DOHH2 (cell line): Measurements from ENCODE around the gene AGBL4.
"Not testable (repeated sequence)": the region's sequence is repeated elsewhere in the genome, so short reads cannot be mapped to it uniquely, and the experiment has no call there.

ENCODE experiments used
- H3F3A ChIP-seq: fragments of 200-600 bp; sonication (generic), shearing (Covaris generic); 2 replicates; pipeline ENCODE4 v1.6.0; 2016; ENCODE audit warnings: antibody characterized with exemption, mild to moderate bottlenecking; ENCODE audit not compliant: control insufficient read depth, insufficient read depth
- H3K27ac ChIP-seq: fragments of 200-600 bp; sonication (generic); 2 replicates; pipeline ENCODE4 v1.5.1; 2014; ENCODE audit warnings: low read depth, mild to moderate bottlenecking, low read length, moderate library complexity
- H3K27me3 ChIP-seq: fragments of 200-600 bp; sonication (generic); 2 replicates; pipeline ENCODE4 v1.6.1; 2014; ENCODE audit warnings: mild to moderate bottlenecking, low read length, mixed read lengths; ENCODE audit not compliant: control insufficient read depth
- H3K36me3 ChIP-seq: fragments of 200-600 bp; sonication (generic); 2 replicates; pipeline ENCODE4 v1.6.1; 2014; ENCODE audit warnings: mild to moderate bottlenecking, low read length, moderate library complexity, mixed read lengths; ENCODE audit not compliant: control insufficient read depth
- H3K4me1 ChIP-seq: fragments of 200-600 bp; sonication (generic); 2 replicates; pipeline ENCODE4 v1.6.1; 2014; ENCODE audit warnings: mild to moderate bottlenecking, low read length, mixed read lengths; ENCODE audit not compliant: control insufficient read depth
- H3K4me2 ChIP-seq: fragments of 200-600 bp; sonication (generic); 2 replicates; pipeline ENCODE4 v1.6.0; 2014; ENCODE audit warnings: mild to moderate bottlenecking, low read length, moderate library complexity
- H3K4me3 ChIP-seq: fragments of 200-600 bp; sonication (generic); 2 replicates; pipeline ENCODE4 v1.5.1; 2014; ENCODE audit warnings: mild to moderate bottlenecking, low read length, mixed read lengths
- H3K79me2 ChIP-seq: fragments of 200-600 bp; sonication (generic); 2 replicates; pipeline ENCODE4 v1.6.1; 2014; ENCODE audit warnings: mild to moderate bottlenecking, low read length, mixed read lengths; ENCODE audit not compliant: control insufficient read depth
- H3K9me2 ChIP-seq: fragments of 200-600 bp; sonication (generic); replicated peaks from 2 replicates; pipeline ENCODE4 v1.6.1; 2014; ENCODE audit warnings: mild to moderate bottlenecking, low read length, mixed read lengths; ENCODE audit not compliant: control insufficient read depth
- H3K9me3 ChIP-seq: fragments of 200-600 bp; sonication (generic); 2 replicates; pipeline ENCODE4 v1.6.1; 2014; ENCODE audit warnings: antibody characterized with exemption, low read length, mixed read lengths; ENCODE audit not compliant: control insufficient read depth, insufficient read depth
- H4K20me1 ChIP-seq: fragments of 200-600 bp; sonication (generic); 2 replicates; pipeline ENCODE4 v1.6.0; 2014; ENCODE audit warnings: low read depth, mild to moderate bottlenecking, antibody characterized with exemption, low read length, moderate library complexity; ENCODE audit not compliant: control insufficient read depth, insufficient read depth
- EZH2phosphoT487 ChIP-seq: fragments of 200-600 bp; sonication (generic); IDR thresholded peaks from 2 replicates; pipeline ENCODE4 v1.6.1; 2017; ENCODE audit warnings: borderline replicate concordance, mild to moderate bottlenecking, antibody characterized with exemption, low read length, moderate library complexity, mixed read lengths
- TF ChIP-seq, protein P1 (sequence below): fragments of 200-600 bp; sonication (generic); IDR thresholded peaks from one replicate; pipeline ENCODE4 v1.5.1; 2014; ENCODE audit warnings: antibody characterized with exemption, mild to moderate bottlenecking, low read depth, low read length; ENCODE audit not compliant: poor library complexity, severe bottlenecking

The AGBL4 gene

GRCh38 chr1:49331066-49331852 lies 692.5 kb downstream of the AGBL4 start:
- H3K27me3 ChIP-seq: no peaks in the 10 kb centered on the region
- H3K36me3 ChIP-seq: no peaks in the 10 kb centered on the region
- no peaks in the 10 kb centered on the region for H3K9me3 ChIP-seq
- H3K4me2 ChIP-seq: no peak overlapping the region
- no peaks in the 10 kb centered on the region for H4K20me1 ChIP-seq
- no peak overlapping the region for H3K27ac ChIP-seq
- TF ChIP-seq EZH2phosphoT487: no peak
- TF ChIP-seq, protein P1, sequence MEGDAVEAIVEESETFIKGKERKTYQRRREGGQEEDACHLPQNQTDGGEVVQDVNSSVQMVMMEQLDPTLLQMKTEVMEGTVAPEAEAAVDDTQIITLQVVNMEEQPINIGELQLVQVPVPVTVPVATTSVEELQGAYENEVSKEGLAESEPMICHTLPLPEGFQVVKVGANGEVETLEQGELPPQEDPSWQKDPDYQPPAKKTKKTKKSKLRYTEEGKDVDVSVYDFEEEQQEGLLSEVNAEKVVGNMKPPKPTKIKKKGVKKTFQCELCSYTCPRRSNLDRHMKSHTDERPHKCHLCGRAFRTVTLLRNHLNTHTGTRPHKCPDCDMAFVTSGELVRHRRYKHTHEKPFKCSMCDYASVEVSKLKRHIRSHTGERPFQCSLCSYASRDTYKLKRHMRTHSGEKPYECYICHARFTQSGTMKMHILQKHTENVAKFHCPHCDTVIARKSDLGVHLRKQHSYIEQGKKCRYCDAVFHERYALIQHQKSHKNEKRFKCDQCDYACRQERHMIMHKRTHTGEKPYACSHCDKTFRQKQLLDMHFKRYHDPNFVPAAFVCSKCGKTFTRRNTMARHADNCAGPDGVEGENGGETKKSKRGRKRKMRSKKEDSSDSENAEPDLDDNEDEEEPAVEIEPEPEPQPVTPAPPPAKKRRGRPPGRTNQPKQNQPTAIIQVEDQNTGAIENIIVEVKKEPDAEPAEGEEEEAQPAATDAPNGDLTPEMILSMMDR: no peak
- no peak overlapping the region for H3K4me3 ChIP-seq
- H3F3A ChIP-seq: no peaks in the 10 kb centered on the region
- no peaks in the 10 kb centered on the region for H3K4me1 ChIP-seq
- H3K79me2 ChIP-seq: no peaks in the 10 kb centered on the region
- no peaks in the 10 kb centered on the region for H3K9me2 ChIP-seq

DNA sequence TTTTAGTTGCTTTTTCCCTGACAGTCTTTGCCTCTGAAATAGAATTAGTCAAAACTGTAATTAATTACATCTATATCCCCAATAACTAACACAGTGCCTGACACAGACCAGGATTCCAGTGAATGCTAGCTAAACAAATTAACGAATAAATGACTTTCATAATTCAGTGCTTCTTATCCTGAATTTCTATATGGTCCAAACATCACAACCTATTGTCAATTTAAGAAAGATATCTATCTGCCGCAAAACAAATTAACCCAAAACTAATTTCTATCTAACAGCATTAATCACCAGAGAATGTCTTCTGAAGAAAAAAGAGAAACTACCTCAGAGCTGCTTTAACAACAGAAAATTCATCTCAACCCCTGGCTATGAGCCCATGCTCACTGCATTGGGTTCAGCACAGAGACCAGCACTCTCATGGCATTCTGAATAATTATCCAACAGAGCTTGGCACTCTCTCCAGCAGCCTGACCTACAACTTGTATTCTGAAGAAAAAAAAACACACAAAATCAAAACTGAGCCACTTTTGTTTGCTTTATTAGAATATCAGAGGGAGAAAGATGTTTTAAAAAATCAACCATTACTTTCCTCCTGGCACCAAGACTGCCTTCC lies 699.7 kb downstream of the AGBL4 start:
- TF ChIP-seq, protein P1: no peak
- TF ChIP-seq EZH2phosphoT487: no peak
- no peaks in the 10 kb centered on the region for H3F3A ChIP-seq
- H3K27me3 ChIP-seq: no peaks in the 10 kb centered on the region
- H3K9me3 ChIP-seq: no peaks in the 10 kb centered on the region
- no peaks in the 10 kb centered on the region for H3K4me1 ChIP-seq
- H3K4me2 ChIP-seq: no peak overlapping the region
- H3K36me3 ChIP-seq: no peaks in the 10 kb centered on the region
- no peaks in the 10 kb centered on the region for H3K9me2 ChIP-seq
- H3K27ac ChIP-seq: no peak overlapping the region
- H3K4me3 ChIP-seq: no peak overlapping the region
- H4K20me1 ChIP-seq: no peaks in the 10 kb centered on the region
- no peaks in the 10 kb centered on the region for H3K79me2 ChIP-seq

- H3K9me2 ChIP-seq, H3K4me2 ChIP-seq, H3K9me3 ChIP-seq, H3F3A ChIP-seq, H3K27me3 ChIP-seq, H3K4me1 ChIP-seq, H3K27ac ChIP-seq, H4K20me1 ChIP-seq, H3K36me3 ChIP-seq, H3K4me3 ChIP-seq, H3K79me2 ChIP-seq: not testable (repeated sequence)
Measured at GRCh38 chr1:49320493-49320892, 703.3 kb downstream of the AGBL4 start.

DNA sequence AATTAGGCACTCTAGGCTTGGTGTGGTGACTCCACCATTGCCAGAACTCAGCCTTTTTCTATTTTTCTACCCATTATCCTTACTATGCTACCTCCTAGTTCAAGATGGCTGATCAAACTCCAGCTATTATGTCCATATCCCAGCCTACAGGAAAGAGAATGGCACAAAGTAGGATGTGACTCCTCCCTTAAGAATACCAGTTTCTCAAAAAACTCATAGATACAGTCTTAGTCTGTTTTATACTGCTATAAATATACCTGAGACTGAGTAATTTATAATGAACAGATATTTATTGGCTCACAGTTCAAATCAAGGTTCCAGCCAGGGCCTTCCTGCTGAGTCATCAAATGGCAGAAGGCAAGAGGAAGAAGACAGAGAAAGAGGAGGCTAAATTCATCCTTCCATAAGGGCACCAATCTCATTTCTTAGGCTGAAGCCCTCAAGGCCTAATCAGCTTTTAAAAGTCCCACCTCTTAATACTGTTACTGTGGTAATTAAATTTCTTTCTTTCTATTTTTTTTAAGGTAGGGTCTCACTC lies 704.3 kb downstream of the AGBL4 start:
- Histone ChIP-seq H3K36me3 (no peaks in the 10 kb centered on the region), H4K20me1 (no peaks in the 10 kb centered on the region), H3F3A (no peaks in the 10 kb centered on the region), H3K27ac (no peak overlapping the region), H3K4me1 (no peaks in the 10 kb centered on the region), H3K79me2 (no peaks in the 10 kb centered on the region), H3K27me3 (no peaks in the 10 kb centered on the region), H3K9me3 (no peaks in the 10 kb centered on the region), H3K4me3 (no peak overlapping the region), H3K4me2 (no peak overlapping the region), H3K9me2 (no peaks in the 10 kb centered on the region)
- no peak for TF ChIP-seq EZH2phosphoT487
- TF ChIP-seq, protein P1: no peak
